HS-5 (cell line): ENCODE data around the gene SLC25A5.

ENCODE experiments used
- DNase-seq: peaks from one replicate; pipeline ENCODE4 v3.0.0-alpha.2; 2012; ENCODE audit warnings: low read depth

Gene SLC25A5

GRCh38 chrX:119505945-119506344 is 37.7 kb downstream of the SLC25A5 start:
- no peak for DNase-seq

GRCh38 chrX:119507206-119507605 is 39.0 kb downstream of the SLC25A5 start:
- no peak for DNase-seq

- DNase-seq = no peak
Measured at GRCh38 chrX:119512146-119512800, 44.0 kb downstream of the SLC25A5 start.

GRCh38 chrX:119516157-119516702 is 48.0 kb downstream of the SLC25A5 start:
- no peak for DNase-seq

- no peak for DNase-seq
Measured at GRCh38 chrX:119518371-119518770, 50.1 kb downstream of the SLC25A5 start.
